ENCODE measurements around the gene VPS37D. TPM values are rescaled to one million over a fixed set of nuclear protein-coding genes. Genes with fewer than 3 reads are reported as not detected.

Gene VPS37D
- total RNA-seq, 4 donors from 2014 or later = 3.9 to 5.6 (median 4.7) TPM

DNA sequence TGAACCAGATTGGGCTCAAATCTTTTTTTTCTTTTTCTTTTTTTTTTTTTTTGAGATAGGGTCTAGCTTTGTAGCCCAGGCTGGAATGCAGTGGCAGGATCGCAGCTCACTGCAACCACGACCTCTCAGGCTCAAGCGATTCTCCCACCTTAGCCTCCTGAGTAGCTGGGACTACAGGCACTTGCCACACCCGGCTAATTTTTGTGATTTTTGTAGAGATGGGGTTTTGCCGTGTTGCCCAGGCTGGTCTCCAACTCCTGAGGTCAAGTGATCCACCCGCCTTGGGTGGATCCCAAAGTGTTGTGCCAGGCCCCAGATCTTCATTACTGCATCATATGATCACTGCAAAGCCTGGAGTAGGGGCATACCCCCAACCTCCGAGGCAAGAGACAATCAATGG is 12.9 kb downstream of the VPS37D start:
- Histone ChIP-seq H3K27me3 (no peaks in the 10 kb centered on the region), H3K27ac (peak overlapping the region; percentile 60 to 78 (median 76)), H3K9me3 (no peaks in the 10 kb centered on the region), H3K4me1 (peaks cover 39 to 49% of the 10 kb centered on the region in 2 donors), H3K36me3 (no peaks in the 10 kb centered on the region), H3K4me3 (replicated peaks in 1 of 3) (no peak overlapping the region)
- WGBS, 2 donors = 36 to 51% methylated on average over 7 of the region's 7 CpGs
- peak; percentile 66 to 73 for DNase-seq
- intact Hi-C loops (cut with DNase I) = no loop called here
- peak in 1 of 2 donors; percentile 31 for TF ChIP-seq POLR2A (IDR thresholded peaks at IDR 0.05)
- TF ChIP-seq, protein P1, sequence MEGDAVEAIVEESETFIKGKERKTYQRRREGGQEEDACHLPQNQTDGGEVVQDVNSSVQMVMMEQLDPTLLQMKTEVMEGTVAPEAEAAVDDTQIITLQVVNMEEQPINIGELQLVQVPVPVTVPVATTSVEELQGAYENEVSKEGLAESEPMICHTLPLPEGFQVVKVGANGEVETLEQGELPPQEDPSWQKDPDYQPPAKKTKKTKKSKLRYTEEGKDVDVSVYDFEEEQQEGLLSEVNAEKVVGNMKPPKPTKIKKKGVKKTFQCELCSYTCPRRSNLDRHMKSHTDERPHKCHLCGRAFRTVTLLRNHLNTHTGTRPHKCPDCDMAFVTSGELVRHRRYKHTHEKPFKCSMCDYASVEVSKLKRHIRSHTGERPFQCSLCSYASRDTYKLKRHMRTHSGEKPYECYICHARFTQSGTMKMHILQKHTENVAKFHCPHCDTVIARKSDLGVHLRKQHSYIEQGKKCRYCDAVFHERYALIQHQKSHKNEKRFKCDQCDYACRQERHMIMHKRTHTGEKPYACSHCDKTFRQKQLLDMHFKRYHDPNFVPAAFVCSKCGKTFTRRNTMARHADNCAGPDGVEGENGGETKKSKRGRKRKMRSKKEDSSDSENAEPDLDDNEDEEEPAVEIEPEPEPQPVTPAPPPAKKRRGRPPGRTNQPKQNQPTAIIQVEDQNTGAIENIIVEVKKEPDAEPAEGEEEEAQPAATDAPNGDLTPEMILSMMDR (IDR thresholded peaks at IDR 0.05) = no peak

DNA sequence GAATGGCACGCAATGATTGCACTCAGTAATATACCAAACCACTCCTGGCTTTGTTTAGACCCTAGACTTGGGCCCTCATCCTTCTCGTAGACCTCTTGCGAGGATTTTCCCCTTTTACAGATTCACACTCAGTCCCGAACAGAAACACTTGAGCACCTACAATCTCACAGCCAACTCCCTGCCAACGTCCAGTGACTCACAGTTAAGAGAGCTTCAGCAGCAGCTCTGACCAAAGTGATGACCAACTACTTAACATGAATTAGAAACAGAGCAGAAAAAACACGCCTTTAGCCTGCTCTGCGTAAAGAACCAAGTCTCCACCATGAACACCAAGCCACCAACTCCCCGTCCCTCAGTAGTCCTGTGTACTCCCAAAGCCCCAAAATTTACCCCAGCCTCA is 13.4 kb downstream of the VPS37D start:
- H3K27ac ChIP-seq = peak overlapping the region; percentile 60 to 78 (median 76)
- 51 to 55% methylated on average over 8 of the region's 8 CpGs for WGBS, 2 donors
- H3K4me1 ChIP-seq = peaks cover 39 to 49% of the 10 kb centered on the region in 2 donors
- H3K27me3 ChIP-seq = no peaks in the 10 kb centered on the region
- peak overlapping the region in 1 of 3 donors; percentile 4 for H3K4me3 ChIP-seq (replicated peaks in 1 of 3)
- no peak for TF ChIP-seq POLR2A (IDR thresholded peaks at IDR 0.05)
- TF ChIP-seq, protein P1 (IDR thresholded peaks at IDR 0.05) = no peak
- DNase-seq = peak; percentile 54 to 55
- intact Hi-C loops (cut with DNase I) = no loop called here
- no peaks in the 10 kb centered on the region for H3K36me3 ChIP-seq
- H3K9me3 ChIP-seq = no peaks in the 10 kb centered on the region

DNA sequence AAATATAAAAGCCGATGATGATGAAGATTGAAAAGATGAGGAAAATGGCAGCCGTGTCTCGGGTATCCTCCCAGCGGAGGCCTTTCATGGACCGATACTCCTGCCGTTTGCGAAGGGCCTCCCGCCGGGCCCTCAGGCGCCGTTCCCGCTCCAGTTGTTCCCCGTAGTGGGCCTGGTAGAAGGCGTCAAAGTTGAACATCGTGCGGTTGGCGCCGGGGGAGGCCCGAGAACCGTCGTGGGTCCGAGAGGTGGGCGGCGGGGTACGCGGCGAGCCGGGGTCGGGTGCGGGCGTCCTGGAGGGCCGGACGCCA is 15.1 kb downstream of the VPS37D start:
- Histone ChIP-seq H3K27me3 (no peaks in the 10 kb centered on the region), H3K4me3 (replicated peaks in 1 of 3) (peak overlapping the region; percentile 78 to 95 (median 83)), H3K4me1 (peaks cover 39 to 49% of the 10 kb centered on the region in 2 donors), H3K27ac (peak overlapping the region; percentile 62 to 84 (median 83)), H3K9me3 (no peaks in the 10 kb centered on the region), H3K36me3 (peaks cover 0 to 4% of the 10 kb centered on the region in 2 donors)
- no peak for DNase-seq
- WGBS, 2 donors = 0 to 1% methylated on average over 6 to 28 of the region's 33 CpGs
- TF ChIP-seq POLR2A (IDR thresholded peaks at IDR 0.05) = no peak
- TF ChIP-seq, protein P1 (IDR thresholded peaks at IDR 0.05) = no peak
- intact Hi-C loops (cut with DNase I) = no loop called here

DNA sequence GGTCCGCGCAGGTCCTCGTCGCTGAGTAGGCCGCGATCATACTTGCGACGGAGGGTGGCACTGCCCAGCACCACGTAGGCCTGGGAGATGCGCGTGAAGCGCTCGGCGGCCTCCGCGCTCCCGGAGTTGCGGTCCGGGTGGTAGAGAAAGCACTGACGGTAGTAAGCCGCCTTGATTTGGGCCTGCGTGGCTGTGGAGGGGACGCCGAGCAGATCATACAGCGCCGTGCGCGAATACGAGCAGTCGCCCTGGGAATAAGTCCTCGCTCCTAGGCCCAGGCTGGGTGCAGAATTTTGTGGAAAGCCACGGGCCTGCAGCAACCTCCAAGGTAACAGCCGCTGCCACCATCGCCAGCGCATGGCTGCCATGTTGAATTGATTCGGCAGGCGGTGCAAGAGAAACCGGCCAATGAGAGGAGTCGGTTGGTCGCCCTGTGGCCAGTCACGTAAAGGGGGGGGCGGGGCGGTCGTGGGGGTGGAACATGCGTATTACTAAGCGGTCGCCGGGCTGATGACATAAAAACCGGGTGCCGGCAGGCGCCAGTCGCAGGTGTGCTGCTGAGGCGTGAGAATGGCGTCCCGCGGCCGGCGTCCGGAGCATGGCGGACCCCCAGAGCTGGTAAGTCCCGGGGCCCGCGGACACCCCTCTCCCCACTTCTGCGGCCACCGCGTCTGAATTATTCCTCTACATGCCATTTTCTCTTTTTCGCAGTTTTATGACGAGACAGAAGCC is 15.6 kb downstream of the VPS37D start, which contains the start of the genes BUD23 and DNAJC30:
Gene BUD23, plus strand, starts transcription at position 542 of the 732 bp plus-strand sequence. Its CDS starts 29 bp downstream, at position 571.
Gene DNAJC30, minus strand, starts transcription at position 398 of the 732 bp plus-strand sequence. Its CDS starts 30 bp downstream, at position 368.
- intact Hi-C loops (cut with DNase I) = no loop called here
- peak; percentile 98 for DNase-seq
- peak within 1 kb of the TSS; percentile 62 to 84 (median 83) for H3K27ac ChIP-seq
- H3K4me1 ChIP-seq = peaks cover 39 to 49% of the 10 kb centered on the region in 2 donors
- no peaks in the 10 kb centered on the region for H3K9me3 ChIP-seq
- WGBS, 2 donors = 0% methylated on average over 13 to 29 of the region's 68 CpGs
- TF ChIP-seq, protein P1 (IDR thresholded peaks at IDR 0.05) = peak in 2 of 6 experiments; percentile 9 to 31
- peak in 1 of 2 donors; percentile 83 for TF ChIP-seq POLR2A (IDR thresholded peaks at IDR 0.05)
- H3K4me3 ChIP-seq (replicated peaks in 1 of 3) = peak within 1 kb of the TSS; percentile 78 to 95 (median 83)
- no peaks in the 10 kb centered on the region for H3K27me3 ChIP-seq
- peaks cover 0 to 4% of the 10 kb centered on the region in 2 donors for H3K36me3 ChIP-seq
